Measurements from ENCODE around the gene ZNF678.
"Not testable (repeated sequence)": the region's sequence is repeated elsewhere in the genome, so short reads cannot be mapped to it uniquely, and the experiment has no call there.

The ZNF678 gene

GRCh38 chr1:227551881-227552280 lies 11.5 kb upstream of the ZNF678 start:
- DNase-seq (ENCODE audit: low spot score) = not testable (repeated sequence)

GRCh38 chr1:227556288-227556687 lies 7.1 kb upstream of the ZNF678 start:
- DNase-seq (ENCODE audit: low spot score) = no peak

DNA sequence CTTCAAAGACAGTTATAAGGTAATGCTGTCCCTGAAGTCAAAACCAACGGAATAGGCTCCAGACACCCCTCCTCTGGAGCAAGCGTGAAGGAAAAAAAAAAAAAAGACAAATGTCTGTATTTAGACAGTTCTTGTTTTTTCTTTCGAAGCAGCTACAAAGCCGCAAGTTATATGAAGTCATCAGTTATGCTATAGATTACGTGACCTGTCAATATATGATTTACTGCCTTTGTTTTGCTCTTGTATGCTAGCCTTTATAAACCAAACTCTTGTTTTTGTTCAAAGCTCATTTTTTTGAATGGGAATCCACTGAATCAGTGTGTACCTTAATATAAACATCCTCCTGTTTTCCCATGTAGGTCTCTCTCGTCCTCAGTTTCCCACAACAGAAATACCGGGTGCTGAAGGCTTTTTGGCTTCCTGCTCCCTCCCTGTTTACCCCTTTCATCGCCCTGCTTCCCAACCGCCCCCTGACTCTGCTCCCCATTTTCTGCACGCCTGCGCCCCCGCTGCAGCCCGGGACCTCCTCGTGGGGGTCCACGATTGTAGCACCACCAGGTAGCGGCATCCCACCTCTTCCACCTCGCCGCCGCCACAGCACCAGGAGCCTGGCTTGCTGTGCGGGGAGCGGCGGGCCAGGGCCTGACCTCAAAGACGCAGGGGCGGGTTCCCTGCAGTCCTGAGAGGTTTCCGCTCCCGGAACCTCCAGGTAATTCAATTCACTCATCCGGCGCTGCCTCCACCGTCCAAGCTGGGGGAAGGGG lies 5.2 kb upstream of the ZNF678 start:
- no peak for DNase-seq (ENCODE audit: low spot score)

GRCh38 chr1:227558732-227559262 lies 4.6 kb upstream of the ZNF678 start:
- no peak for DNase-seq (ENCODE audit: low spot score)

DNA sequence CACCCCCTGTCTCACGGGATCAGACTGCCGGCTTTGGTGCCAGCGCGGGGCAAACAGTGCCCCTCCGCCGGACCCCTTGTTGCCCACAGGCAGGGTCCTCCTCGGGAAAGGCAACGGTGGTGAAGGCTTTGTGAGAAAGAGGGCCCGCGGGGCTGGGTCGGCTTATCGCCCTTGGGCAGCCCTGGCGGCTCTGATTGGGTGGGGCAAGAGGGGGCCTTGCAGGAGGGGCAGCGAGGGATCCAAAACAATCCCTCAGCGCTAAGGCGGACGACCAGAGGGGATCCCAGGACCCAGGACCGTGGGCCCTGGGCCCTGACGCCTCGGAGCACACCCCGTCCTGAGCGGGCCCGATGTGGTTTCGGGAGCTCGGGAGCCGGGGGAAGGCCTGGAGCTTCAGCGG lies 3.9 kb upstream of the ZNF678 start:
- no peak for DNase-seq (ENCODE audit: low spot score)

GRCh38 chr1:227559926-227560325 lies 3.4 kb upstream of the ZNF678 start:
- no peak for DNase-seq (ENCODE audit: low spot score)

- DNase-seq (ENCODE audit: low spot score) = peak; percentile 13
Measured at GRCh38 chr1:227560393-227561173, 2.8 kb upstream of the ZNF678 start.

DNA sequence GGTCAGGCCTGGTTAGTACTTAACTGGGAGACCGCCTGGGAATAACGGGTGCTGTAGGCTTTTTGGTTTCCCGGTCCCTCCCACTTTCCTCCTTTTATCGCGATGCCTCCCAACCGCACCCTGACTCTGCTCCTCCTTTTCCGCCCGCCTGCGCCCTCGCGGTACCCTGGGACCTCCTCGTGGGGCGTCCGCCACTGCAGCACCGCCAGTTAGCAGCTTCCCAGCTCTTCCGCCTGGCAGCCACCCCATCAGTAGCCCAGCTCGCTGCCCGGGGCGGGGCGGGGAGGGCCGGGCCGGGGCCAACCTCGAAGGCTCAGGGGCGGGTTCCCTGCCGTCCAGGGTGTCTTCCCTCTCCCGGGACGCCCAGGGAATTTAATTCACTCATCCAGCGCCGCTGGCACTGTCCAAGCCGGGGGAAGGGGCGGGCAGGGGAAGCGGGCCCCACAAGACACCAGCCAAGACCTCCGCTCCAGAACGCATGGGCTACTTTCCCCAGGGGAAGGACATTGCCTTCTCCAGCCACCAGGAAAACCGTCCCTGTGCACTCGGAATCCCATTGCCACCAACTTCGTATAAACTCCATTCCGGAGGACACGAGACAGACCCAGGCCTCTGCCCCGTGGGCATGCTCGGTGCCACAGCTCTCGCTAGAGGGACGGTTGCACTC lies 2.0 kb upstream of the ZNF678 start:
- DNase-seq (ENCODE audit: low spot score) = no peak

DNA sequence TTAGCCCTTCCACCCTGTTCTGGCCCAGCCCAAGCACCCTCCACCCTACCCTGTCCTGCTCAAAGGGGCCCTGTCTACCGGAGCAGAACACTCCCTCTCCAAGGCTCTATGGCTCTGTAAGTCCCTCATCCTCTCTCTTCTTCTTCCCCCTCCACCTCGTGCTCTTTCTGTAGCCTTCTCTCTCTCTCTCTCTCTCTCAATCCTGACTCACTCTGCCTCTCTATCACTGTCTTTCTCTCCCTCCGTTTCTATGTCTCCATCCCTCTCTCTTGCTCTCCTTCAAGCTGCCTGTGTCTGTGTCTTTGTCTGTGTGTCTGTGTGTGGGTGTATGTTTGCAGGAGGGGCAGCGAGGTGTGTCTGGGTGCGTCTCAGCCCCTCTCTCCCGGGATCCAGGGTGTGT lies 1.3 kb upstream of the ZNF678 start:
- no peak for DNase-seq (ENCODE audit: low spot score)

DNA sequence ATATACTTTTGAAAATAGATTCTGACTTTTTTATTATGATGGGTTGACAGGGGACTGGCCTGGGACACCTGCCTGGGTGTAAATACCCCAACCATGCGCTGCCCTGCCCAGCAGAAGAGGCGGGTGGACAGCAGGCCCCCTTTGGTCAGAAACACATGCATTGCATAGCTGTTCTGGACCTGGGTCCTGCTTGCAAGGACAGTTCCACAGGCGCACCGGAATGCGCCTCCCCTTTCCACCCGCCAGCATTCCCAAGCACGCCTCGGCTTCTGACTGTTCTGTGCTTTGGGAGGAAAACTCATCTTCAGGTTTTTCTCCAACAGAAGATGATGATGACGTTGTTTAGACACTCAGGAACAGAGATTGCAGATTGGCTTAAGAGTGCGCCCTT lies 428 bp upstream of the ZNF678 start:
- DNase-seq (ENCODE audit: low spot score) = no peak

DNA sequence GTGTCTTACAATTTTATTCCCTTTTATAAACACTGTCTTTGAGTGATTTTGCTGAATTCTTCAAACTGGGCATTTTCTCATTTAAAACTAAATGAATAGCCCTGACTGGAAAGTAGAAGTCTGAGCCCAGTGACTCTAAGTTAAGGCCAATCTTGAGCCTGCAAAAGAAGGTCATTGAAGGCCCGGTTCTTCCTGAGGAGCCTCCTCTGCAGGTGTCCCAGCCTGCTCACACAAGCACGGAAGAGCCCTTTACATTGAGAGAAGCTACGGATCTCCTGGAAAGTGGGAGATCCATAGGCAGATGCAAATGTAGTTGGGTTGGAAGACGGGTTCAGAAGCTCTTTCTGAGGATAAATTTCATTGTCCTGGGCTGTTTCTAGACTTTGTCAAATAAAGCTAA lies 3.9 kb downstream of the ZNF678 start:
- no peak for DNase-seq (ENCODE audit: low spot score)

DNA sequence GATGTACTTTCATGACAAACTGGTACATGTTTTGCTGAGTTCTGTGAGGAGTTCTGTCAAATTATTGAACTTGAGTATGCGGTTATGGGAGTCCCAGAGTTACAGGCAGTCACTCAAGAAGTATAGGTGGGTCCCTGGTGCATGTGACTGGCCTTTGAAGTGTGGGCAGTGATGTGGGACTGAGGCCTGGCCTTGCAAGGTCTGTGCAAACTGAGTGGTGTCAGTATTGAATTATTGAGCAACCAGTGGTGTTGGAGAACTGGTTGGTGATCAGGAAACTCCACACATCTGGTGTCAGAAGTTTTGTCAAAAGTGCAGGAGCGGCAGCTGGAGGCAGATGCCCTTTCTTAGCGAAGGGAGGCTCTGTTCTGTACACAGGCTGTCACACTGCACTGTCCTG lies 5.2 kb downstream of the ZNF678 start:
- DNase-seq (ENCODE audit: low spot score) = no peak

DNA sequence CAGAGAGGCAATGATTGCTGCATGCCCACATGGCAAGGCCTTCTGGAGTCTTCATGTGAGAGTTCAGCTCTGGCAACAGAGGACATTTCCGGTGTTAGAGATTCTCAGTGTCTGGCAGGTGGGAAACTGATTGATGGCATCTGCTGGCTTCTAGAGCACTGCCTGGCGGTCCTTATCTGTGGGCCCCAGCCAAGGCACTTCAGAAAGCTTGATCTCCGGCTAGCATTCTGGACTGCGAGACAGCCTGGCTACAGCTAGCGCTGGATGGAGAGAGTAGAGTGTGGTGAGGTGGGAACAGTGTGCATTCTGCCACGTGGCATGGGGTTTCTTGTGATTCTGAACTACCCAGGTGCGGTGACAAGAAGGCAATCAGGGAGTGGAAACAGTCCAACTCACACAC lies 9.4 kb downstream of the ZNF678 start:
- no peak for DNase-seq (ENCODE audit: low spot score)

- no peak for DNase-seq (ENCODE audit: low spot score)
Measured at GRCh38 chr1:227574926-227575325, 11.6 kb downstream of the ZNF678 start.

GRCh38 chr1:227576189-227576588 lies 12.8 kb downstream of the ZNF678 start:
- DNase-seq (ENCODE audit: low spot score) = no peak

- no peak for DNase-seq (ENCODE audit: low spot score)
Measured at GRCh38 chr1:227577500-227577899, 14.1 kb downstream of the ZNF678 start.

- no peak for DNase-seq (ENCODE audit: low spot score)
Measured at GRCh38 chr1:227583354-227583753, 20.0 kb downstream of the ZNF678 start.

DNA sequence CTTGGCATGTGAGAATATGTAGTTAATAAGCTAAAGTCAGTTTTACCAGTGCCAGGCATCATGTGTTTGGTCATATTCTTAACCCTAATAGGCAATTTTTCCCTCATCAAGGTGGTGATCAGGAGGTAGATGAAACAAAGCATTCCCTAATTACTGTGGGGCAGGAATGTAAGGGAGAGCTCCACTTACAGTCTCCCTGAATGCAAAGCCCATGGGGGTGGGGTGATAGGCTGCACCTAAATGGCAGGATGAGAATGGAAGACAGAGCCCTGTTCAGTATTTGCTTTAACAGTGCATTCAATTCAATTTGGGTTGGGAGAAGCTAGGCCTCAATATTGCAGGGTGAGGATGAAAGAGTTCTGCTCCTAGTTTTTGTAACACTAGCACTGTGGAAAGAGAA lies 23.4 kb downstream of the ZNF678 start:
- DNase-seq (ENCODE audit: low spot score) = no peak

- no peak for DNase-seq (ENCODE audit: low spot score)
Measured at GRCh38 chr1:227587968-227588367, 24.6 kb downstream of the ZNF678 start.

DNA sequence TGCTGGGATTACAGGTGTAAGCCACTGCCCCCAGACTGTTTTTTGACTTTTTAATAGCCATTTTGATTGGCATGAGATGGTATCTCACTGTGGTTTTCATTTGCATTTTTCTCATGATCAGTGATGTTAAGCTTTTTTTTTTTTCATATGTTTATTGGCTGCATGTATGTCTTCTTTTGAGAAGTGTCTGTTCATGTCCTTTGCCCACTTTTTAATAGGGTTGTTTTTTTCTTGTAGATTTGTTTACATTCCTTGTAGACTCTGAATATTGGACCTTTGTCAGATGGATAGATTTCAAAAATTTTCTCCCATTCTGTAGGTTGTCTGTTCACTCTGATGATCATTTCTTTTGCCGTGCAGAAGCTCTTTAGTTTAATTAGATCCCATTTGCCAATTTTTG lies 25.4 kb downstream of the ZNF678 start:
- DNase-seq (ENCODE audit: low spot score) = not testable (repeated sequence)

DNA sequence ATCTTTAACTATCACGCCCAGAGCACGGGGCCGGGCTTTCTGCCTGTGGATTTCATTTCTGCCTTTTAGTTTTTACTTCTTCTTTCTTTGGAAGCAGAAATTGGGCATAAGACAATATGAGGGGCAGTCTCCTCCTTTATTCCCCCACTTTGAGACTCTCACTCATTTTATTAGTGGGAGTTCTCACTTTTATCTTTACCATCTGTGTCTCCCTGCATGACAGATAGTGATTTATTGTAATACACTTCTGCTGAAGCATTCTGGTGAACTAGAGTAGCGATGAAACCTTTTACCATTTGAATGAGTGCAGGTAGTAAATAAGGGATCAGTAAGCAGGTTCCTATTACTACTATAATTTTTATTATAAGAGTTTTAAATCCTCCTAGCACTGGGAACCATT lies 26.4 kb downstream of the ZNF678 start:
- not testable (repeated sequence) for DNase-seq (ENCODE audit: low spot score)

GRCh38 chr1:227596222-227596621 lies 32.9 kb downstream of the ZNF678 start:
- not testable (repeated sequence) for DNase-seq (ENCODE audit: low spot score)

DNA sequence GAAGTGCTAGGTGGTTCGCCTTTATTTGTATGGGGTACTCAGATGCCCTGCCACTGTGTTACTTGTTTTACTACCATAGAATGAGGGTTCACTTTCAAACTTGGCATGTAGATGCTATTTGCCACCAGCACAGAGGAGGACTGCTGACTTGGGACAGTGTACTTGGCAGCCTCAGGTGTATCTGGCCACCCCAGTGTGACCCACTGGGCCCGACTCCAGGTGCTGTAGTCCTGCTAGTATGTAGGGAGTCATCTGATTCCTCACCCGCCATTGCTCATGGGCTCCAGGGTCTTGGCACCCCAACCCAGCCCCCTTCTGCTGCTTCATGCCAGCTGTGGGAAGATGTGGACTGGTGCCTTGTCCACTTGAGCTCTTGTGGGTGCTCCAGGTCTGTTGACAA lies 40.0 kb downstream of the ZNF678 start:
- no peak for DNase-seq (ENCODE audit: low spot score)

Data from GM03348 (cell line).